Small intestine (tissue), 7 donors: ENCODE results near the gene NKX2-4. TPM values are rescaled to one million over a fixed set of nuclear protein-coding genes. Genes with fewer than 3 reads are reported as not detected.
"Not testable (repeated sequence)": the region's sequence is repeated elsewhere in the genome, so short reads cannot be mapped to it uniquely, and the experiment has no call there.

Source experiments
- DNase-seq, 2 donors: peaks; one replicate each; pipeline versions ENCODE4 v3.0.0 to v3.0.0-alpha.2; 2013
- FAIRE-seq: peaks from 2 replicates; lab custom pipeline; 2012; peaks lifted over from hg19 to GRCh38; lab: Jason Lieb, UNC
- H3K27ac ChIP-seq, 3 donors: one replicate each; pipeline ENCODE4 v1.5.1; 2013; ENCODE audit warnings: low read length in 2 of 3, mild to moderate bottlenecking in 2 of 3, control low read depth in 1 of 3, inconsistent platforms in 1 of 3, low read depth in 1 of 3, moderate library complexity in 1 of 3
- H3K27me3 ChIP-seq, 3 donors: one replicate each; pipeline ENCODE4 v1.6.1; 2013; ENCODE audit warnings: low read length in 3 of 3, inconsistent platforms in 1 of 3; ENCODE audit not compliant: control insufficient read depth in 3 of 3, insufficient read depth in 3 of 3
- H3K36me3 ChIP-seq, 3 donors: one replicate each; pipeline ENCODE4 v1.6.1; 2013; ENCODE audit warnings: low read length in 3 of 3, inconsistent platforms in 1 of 3, low read depth in 1 of 3, mild to moderate bottlenecking in 1 of 3, moderate library complexity in 1 of 3; ENCODE audit not compliant: control insufficient read depth in 3 of 3, insufficient read depth in 2 of 3
- H3K4me1 ChIP-seq, 3 donors: one replicate each; pipeline ENCODE4 v1.6.1; 2013; ENCODE audit warnings: low read length in 2 of 3, inconsistent platforms in 1 of 3, low read depth in 1 of 3, mild to moderate bottlenecking in 1 of 3, moderate library complexity in 1 of 3; ENCODE audit not compliant: control insufficient read depth in 3 of 3, insufficient read depth in 2 of 3
- H3K4me3 ChIP-seq, 3 donors: one replicate each; pipeline ENCODE4 v1.5.1; 2013; ENCODE audit warnings: low read length in 3 of 3, control low read depth in 1 of 3, inconsistent platforms in 1 of 3, low read depth in 1 of 3, mild to moderate bottlenecking in 1 of 3, moderate library complexity in 1 of 3
- H3K9me3 ChIP-seq, 2 donors: one replicate each; pipeline ENCODE4 v1.6.1; 2013; ENCODE audit warnings: low read depth in 1 of 2, low read length in 1 of 2; ENCODE audit not compliant: control insufficient read depth in 2 of 2, insufficient read depth in 1 of 2
- WGBS, 3 donors: extraction: QIAGEN DNeasy Blood & Tissue Kit; methylation state at CpG; one replicate each; pipeline ENCODE4 v1.1.7; 2013; 5-methylcytosine and 5-hydroxymethylcytosine counted together
- polyA plus RNA-seq, 4 donors: library from polyadenylated mRNA; stranded (reverse) in 3 of 4; unstranded in 1 of 4; fragments of 200-250 nt in 3 of 4; fragments of 120-200 nt in 1 of 4; gene quantifications; one replicate each; pipeline versions ENCODE4 v1.2.1 to v1.2.3, GENCODE V29; 2013
- donor health status: healthy with polysubstance abuse.
- donor health status: control.
- donor health status: control.
- donor health status: Bipolar disorder and iron deficiency.
- donor health status: healthy.

Gene NKX2-4
- polyA plus RNA-seq, 4 donors: not detected

GRCh38 chr20:21424846-21425245, 27.5 kb upstream of the NKX2-4 start:
- WGBS, 3 donors: 55 to 70% (median 62%) methylated on average over 4 of the region's 4 CpGs
- Histone ChIP-seq H3K27ac (no peak overlapping the region), H3K27me3 (no peaks in the 10 kb centered on the region), H3K36me3 (no peaks in the 10 kb centered on the region), H3K4me3 (no peak overlapping the region), H3K4me1 (no peaks in the 10 kb centered on the region), H3K9me3 (peaks cover 0 to 12% of the 10 kb centered on the region in 2 donors)
- FAIRE-seq (no peak), DNase-seq (no peak)

- H3K27ac ChIP-seq, DNase-seq, FAIRE-seq, H3K4me1 ChIP-seq, H3K27me3 ChIP-seq, H3K4me3 ChIP-seq, H3K36me3 ChIP-seq: not testable (repeated sequence)
- 93 to 100% (median 96%) methylated on average over 1 of the region's 1 CpG for WGBS, 3 donors
- peaks cover 0 to 12% of the 10 kb centered on the region in 2 donors for H3K9me3 ChIP-seq
Measured at GRCh38 chr20:21423712-21424111, 26.4 kb upstream of the NKX2-4 start.

GRCh38 chr20:21421601-21422236, 24.4 kb upstream of the NKX2-4 start:
- no peak for FAIRE-seq
- no peak for DNase-seq
- no peak overlapping the region for H3K27ac ChIP-seq
- WGBS, 3 donors: 91 to 94% (median 93%) methylated on average over 4 of the region's 4 CpGs
- H3K4me1 ChIP-seq: no peaks in the 10 kb centered on the region
- H3K27me3 ChIP-seq: no peaks in the 10 kb centered on the region
- H3K36me3 ChIP-seq: no peaks in the 10 kb centered on the region
- peaks cover 0 to 12% of the 10 kb centered on the region in 2 donors for H3K9me3 ChIP-seq
- H3K4me3 ChIP-seq: no peak overlapping the region

GRCh38 chr20:21419147-21419546, 21.8 kb upstream of the NKX2-4 start:
- not testable (repeated sequence) for H3K36me3 ChIP-seq, H3K4me3 ChIP-seq, H3K9me3 ChIP-seq, H3K27me3 ChIP-seq, FAIRE-seq, H3K4me1 ChIP-seq, DNase-seq, H3K27ac ChIP-seq
- 53 to 70% (median 67%) methylated on average over 2 of the region's 2 CpGs for WGBS, 3 donors

GRCh38 chr20:21413996-21414395, 16.7 kb upstream of the NKX2-4 start:
- H3K9me3 ChIP-seq, H3K27ac ChIP-seq, H3K27me3 ChIP-seq, H3K4me3 ChIP-seq, FAIRE-seq, H3K36me3 ChIP-seq, H3K4me1 ChIP-seq, DNase-seq: not testable (repeated sequence)
- WGBS, 3 donors: 33 to 47% (median 33%) methylated on average over 3 of the region's 3 CpGs

GRCh38 chr20:21411725-21412124, 14.4 kb upstream of the NKX2-4 start:
- H3K4me3 ChIP-seq: no peak overlapping the region
- no peaks in the 10 kb centered on the region for H3K9me3 ChIP-seq
- no peaks in the 10 kb centered on the region for H3K4me1 ChIP-seq
- peaks cover 0 to 10% (median 3%) of the 10 kb centered on the region in 3 donors for H3K27me3 ChIP-seq
- no peak overlapping the region for H3K27ac ChIP-seq
- DNase-seq (no peak), FAIRE-seq (no peak)
- no peaks in the 10 kb centered on the region for H3K36me3 ChIP-seq

GRCh38 chr20:21399005-21399475, 1.7 kb upstream of the NKX2-4 start:
- WGBS, 3 donors: 17 to 28% (median 26%) methylated on average over 5 of the region's 5 CpGs
- DNase-seq: no peak
- Histone ChIP-seq H3K27me3 (peaks cover 20 to 32% (median 22%) of the 10 kb centered on the region in 3 donors), H3K36me3 (no peaks in the 10 kb centered on the region), H3K4me1 (peaks cover 0 to 5% (median 0%) of the 10 kb centered on the region in 3 donors), H3K4me3 (no peak overlapping the region), H3K9me3 (peaks cover 0 to 2% of the 10 kb centered on the region in 2 donors), H3K27ac (no peak overlapping the region)
- no peak for FAIRE-seq

GRCh38 chr20:21398109-21399004, 1.0 kb upstream of the NKX2-4 start:
- DNase-seq (peak in 1 of 2 donors; percentile 16), FAIRE-seq (no peak)
- H3K9me3 ChIP-seq: peaks cover 0 to 2% of the 10 kb centered on the region in 2 donors
- 16 to 26% (median 18%) methylated on average over 10 of the region's 10 CpGs for WGBS, 3 donors
- H3K4me1 ChIP-seq: peaks cover 0 to 5% (median 0%) of the 10 kb centered on the region in 3 donors
- H3K27me3 ChIP-seq: peaks cover 20 to 35% (median 22%) of the 10 kb centered on the region in 3 donors
- no peaks in the 10 kb centered on the region for H3K36me3 ChIP-seq
- H3K27ac ChIP-seq: no peak overlapping the region
- no peak overlapping the region for H3K4me3 ChIP-seq
